ENCODE measurements around the gene CCDC60.

DNA sequence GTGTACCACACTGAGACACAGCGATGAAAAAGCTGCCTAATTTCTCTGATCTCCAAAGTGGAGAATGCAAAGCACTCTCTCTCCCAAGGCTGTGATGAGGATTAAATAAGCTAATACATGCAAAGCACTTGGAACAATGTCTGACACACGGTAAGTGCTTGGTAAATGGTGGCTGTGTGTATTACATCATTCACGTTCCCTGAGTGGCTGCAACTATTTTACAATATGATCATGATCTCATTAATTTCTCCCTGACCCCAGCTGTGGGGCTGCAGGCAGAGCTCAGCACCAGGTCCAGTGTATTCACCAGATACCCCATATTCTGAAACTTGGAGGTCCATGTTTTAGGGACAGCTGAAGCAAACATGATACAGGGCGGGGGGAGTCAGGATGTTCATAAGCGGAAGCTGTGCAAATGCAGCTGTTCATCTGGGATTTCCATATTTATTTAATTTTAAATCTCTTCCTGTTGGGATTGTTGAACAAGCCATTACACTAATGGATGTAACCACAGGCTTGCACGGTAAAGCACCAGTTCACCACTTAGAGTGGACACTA lies 106.4 kb downstream of the CCDC60 start:
- TF ChIP-seq POLR2A (IDR thresholded peaks at IDR 0.05; ENCODE audit: borderline replicate concordance, extremely low read depth, insufficient read depth, insufficient read length) (no peak), CTCF (IDR thresholded peaks at IDR 0.05 in 2 of 3, conservative IDR thresholded peaks at IDR 0.05 in 1 of 3; ENCODE audit: borderline replicate concordance in 1 of 3, insufficient read depth in 1 of 3, low read depth in 2 of 3, low read length in 2 of 3) (no peak), FOSL1 (IDR thresholded peaks at IDR 0.05; ENCODE audit: low read depth) (no peak), CEBPB (IDR thresholded peaks at IDR 0.05; ENCODE audit: low read depth) (no peak), RAD21 (IDR thresholded peaks at IDR 0.05; ENCODE audit: low read depth) (no peak)

All from HCT116 (cell line).